Stimulated activated CD4-positive, alpha-beta T cell treated with anti-CD3 and anti-CD28 coated beads, Interleukin-12 subunit alpha, Interleukin-12 subunit beta, amount 100 ng/mL, for 48 hours (primary cell): ENCODE measurements around the gene RAPGEF3.

Experiments
- DNase-seq, 3 donors: peaks; one replicate each; pipeline ENCODE4 v3.0.0-alpha.2; 2020; ENCODE audit warnings: low read depth in 2 of 3, low spot score in 1 of 3

RAPGEF3 gene

GRCh38 chr12:47791351-47791746 is 32.7 kb upstream of the RAPGEF3 start:
- DNase-seq, result no peak

DNA sequence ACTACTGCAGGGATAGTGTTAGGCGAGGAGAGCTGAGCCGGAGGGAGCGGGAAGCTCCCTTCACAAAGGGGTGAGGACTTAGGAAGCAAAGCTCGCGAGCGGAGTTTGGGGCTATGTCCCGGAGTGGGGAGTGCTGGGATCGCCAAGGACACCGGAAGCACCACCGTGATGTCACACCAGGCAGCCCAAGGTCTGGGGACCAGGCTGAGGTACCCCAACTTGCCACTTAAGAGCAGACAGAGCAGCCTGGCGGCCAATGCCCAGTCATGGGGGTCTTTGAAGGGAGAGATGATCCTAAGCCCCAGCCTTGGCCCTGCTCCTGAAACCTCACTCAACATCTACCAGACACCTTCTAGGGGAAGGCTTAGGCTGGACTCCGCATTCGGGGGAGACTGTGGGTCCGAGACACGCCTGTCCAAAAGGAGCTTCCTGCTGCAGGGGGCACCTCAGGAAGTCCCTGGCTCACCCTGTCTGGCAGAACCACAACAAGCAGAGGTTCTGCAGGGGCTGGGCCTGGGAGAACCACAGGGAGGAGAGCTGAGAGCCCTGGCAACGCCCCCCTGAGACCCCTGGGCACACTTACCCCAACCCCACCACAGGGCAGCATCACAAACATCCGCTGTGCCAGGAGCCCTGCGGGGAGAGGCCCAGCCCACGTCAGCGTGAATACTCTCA is 32.1 kb upstream of the RAPGEF3 start:
- DNase-seq, result no peak

DNA sequence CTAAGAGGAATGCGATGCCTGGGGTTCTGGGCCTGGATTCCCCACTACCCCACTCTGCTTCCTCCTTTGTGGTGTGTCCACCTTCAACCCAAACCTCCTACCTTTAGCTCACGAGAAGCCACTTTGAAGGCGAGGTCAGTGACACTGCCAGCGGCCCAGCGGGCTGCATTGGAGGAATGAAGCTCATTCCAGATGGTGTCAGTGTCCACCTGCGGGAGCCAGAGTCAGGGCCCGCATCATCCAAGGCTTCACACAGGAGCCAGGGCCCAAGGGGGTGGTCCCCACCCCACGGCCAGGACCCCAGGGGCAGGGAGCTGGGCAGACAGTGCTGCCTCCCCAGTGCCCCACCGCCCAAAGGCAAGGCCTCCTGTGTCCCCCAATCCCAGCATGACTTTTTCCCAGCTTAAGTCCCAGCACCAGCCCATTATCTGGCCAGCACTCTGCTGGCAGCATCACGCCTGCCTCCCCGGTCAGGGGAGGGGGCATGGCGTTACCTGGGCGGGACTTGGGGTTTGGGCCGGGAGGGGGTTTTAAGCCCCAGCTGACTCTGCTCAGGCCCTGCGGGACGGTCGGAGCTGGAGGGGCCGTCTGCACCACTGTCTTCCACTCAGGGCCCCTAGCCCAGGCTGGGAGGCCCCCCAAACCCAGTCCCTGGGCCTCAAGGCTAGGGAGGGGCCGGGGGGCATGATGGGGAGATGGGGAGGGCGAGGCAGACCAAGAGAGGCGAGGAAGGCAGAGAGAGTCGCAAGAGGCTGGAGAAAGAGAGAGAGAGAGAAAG is 31.2 kb upstream of the RAPGEF3 start:
- DNase-seq, result no peak

- no peak for DNase-seq
Measured at GRCh38 chr12:47789141-47789540, 30.5 kb upstream of the RAPGEF3 start.

- no peak for DNase-seq
Measured at GRCh38 chr12:47787596-47788319, 29.1 kb upstream of the RAPGEF3 start.

GRCh38 chr12:47786662-47787280 is 28.1 kb upstream of the RAPGEF3 start:
- no peak for DNase-seq

DNA sequence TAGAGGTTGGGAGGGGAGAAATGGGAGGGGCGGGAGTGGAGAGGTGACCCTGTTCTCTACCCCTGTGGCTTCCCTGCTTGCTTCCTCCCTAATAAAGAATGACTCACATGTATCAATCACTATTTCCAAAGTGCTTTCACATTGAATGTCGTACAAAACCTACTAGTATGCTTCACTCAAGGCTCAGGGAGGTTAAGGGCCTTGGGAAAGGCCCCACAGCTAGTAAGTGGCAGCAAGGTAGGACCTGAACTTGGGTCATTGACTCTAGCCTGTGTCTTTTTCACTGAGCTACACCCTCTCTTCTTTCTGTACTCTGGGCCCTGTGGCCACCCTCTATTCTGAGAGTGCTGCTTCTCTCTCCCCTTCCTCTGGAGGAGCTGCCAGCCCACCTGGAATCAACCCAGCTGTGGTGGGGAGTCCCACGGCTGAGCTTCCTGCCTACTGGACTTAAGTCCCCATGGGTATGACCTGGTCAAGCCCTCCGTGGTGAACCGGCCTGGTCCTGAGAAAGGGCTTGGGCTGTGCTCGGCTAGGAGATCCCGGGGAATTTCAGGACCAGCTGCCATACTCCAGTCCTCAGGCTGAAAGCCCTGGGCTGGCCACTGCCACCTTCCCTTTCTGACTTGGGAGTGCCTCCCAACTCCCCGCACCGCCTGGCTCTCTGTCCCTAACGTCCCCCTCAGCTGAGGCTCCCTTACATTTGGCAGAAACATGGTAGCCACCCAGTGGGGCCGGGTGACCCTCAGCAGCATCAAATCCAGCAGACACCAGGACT is 27.4 kb upstream of the RAPGEF3 start:
- DNase-seq, result no peak

DNA sequence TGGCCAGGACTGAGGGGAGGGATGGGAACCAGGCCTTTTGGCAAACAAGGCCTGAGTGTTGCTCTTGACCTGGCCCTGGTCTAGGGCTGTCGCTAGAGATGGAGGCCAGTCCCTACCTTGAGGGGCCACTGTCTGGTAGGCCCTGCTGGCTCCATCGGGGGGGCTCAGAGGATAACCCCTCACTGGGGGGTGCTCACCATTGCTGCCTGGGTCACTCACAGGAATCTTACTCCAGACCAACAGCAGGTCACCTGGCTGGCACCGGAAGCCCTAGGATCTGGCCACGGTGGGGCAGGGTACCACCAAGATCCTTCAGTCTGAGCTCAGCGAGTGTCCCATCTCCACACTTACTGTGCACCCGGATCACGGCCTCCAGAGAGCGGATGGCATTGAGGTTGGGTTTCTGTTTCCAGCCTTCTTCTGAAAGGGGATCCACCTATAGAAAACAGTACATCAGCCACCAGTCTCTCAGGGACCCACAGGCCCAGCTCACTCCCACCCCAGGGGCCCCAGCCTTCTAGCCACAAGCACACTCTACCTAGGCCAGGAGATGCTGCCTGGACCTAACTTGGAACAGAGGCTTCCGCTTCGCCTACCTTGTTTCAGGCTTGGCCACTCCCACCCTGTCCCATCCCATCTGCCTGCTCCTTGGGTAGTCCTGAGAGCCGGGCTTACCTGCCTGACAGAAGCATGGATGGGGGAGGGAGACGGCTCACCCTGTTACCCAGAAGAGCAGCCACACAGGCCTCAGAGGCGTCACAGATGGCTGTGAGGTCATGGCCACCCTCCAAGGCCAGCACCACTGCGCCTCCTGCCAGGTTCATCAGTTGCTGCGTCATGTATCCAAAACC is 26.6 kb upstream of the RAPGEF3 start:
- no peak for DNase-seq

GRCh38 chr12:47783821-47784819 is 25.4 kb upstream of the RAPGEF3 start:
- no peak for DNase-seq

- DNase-seq, result no peak
Measured at GRCh38 chr12:47783024-47783755, 24.5 kb upstream of the RAPGEF3 start.

- DNase-seq, result no peak
Measured at GRCh38 chr12:47782372-47782770, 23.7 kb upstream of the RAPGEF3 start.

GRCh38 chr12:47781479-47782371 is 23.0 kb upstream of the RAPGEF3 start:
- no peak for DNase-seq

- DNase-seq, result no peak
Measured at GRCh38 chr12:47779943-47780504, 21.3 kb upstream of the RAPGEF3 start.

DNA sequence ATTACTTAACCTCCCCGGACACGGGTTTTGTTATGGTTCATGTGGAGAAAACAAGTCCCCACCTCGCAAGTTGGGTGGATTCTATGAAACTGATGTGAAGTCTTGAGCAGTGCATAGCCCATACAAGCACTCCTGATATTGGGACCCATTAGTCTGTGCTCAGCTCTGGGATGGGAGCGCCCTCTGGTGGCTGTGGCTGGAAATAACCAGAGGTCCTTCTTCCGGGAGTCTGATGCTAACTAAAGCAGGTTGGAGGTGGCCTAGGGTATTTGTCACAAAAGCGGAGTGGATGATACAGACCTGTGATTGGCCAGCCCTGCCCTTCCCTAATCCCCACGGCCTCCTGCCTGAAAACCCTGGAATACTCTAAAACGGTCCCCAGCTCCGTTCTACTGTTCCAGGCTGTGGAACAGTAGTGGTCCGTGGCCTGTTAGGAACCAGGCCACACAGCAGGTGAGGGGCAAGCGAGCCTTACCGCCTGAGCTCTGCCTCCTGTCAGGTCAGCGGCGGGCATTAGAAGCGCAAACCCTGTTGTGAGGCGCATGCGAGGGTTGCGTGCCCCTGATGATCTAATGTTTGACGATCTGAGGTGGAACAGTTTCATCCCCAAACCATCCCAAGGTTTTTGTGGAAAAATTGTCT is 20.7 kb upstream of the RAPGEF3 start:
- peak; percentile 85 to 96 (median 87) for DNase-seq

- DNase-seq, result no peak
Measured at GRCh38 chr12:47778881-47779280, 20.2 kb upstream of the RAPGEF3 start.
